ENCODE results near the gene DHRS3. TPM values are rescaled to one million over a fixed set of nuclear protein-coding genes. Genes with fewer than 3 reads are reported as not detected.

DHRS3 gene
- total RNA-seq, 1 experiment from 2014 or later: 54.5 TPM

DNA sequence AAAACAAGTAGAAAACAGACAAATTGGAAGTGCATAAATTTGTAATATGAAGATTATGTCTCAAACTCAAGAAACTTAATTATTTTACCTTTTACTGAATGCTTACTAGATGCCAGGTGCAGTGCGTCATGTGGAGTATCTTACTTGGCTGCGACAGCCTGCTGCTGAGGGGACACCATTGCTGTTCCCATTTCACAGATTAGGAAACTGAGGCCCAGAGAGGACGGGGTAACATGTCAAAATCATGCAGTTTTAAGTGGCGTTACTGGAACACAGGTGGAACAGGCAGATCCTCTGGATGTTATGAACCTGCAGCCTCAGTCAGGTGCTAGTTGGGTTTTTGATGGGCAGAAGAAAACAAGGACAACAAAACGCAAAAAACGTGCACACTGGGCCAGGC lies 7.3 kb upstream of the DHRS3 start:
- no peak overlapping the region for H3K9ac ChIP-seq (ENCODE audit: extremely low read depth, insufficient read length, low read length)
- no peak overlapping the region for H3T11ph ChIP-seq (ENCODE audit: low read length)
- TF ChIP-seq, protein P1, sequence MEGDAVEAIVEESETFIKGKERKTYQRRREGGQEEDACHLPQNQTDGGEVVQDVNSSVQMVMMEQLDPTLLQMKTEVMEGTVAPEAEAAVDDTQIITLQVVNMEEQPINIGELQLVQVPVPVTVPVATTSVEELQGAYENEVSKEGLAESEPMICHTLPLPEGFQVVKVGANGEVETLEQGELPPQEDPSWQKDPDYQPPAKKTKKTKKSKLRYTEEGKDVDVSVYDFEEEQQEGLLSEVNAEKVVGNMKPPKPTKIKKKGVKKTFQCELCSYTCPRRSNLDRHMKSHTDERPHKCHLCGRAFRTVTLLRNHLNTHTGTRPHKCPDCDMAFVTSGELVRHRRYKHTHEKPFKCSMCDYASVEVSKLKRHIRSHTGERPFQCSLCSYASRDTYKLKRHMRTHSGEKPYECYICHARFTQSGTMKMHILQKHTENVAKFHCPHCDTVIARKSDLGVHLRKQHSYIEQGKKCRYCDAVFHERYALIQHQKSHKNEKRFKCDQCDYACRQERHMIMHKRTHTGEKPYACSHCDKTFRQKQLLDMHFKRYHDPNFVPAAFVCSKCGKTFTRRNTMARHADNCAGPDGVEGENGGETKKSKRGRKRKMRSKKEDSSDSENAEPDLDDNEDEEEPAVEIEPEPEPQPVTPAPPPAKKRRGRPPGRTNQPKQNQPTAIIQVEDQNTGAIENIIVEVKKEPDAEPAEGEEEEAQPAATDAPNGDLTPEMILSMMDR (conservative IDR thresholded peaks at IDR 0.05): no peak
- H3K23me2 ChIP-seq (ENCODE audit: insufficient read length, low read depth, low read length, poor library complexity, severe bottlenecking): no peaks in the 10 kb centered on the region
- no CpG with 5 or more reads among the region's 6 CpGs for WGBS (ENCODE audit: extremely low coverage, insufficient read length, low lambda C conversion rate)
- no peak overlapping the region for H2BK20ac ChIP-seq (ENCODE audit: low read depth, low read length, poor library complexity, severe bottlenecking)
- no peaks in the 10 kb centered on the region for H4K20me1 ChIP-seq (ENCODE audit: control insufficient read depth, insufficient read depth, insufficient read length)
- no peaks in the 10 kb centered on the region for H3K36me3 Mint-ChIP-seq (ENCODE audit: insufficient read depth in 1 of 3, low read depth in 3 of 3)
- H3K14ac ChIP-seq (ENCODE audit: insufficient read depth, low read length): no peak overlapping the region
- H3K4me2 ChIP-seq (ENCODE audit: insufficient read depth, insufficient read length, low read length): no peak overlapping the region
- no peaks in the 10 kb centered on the region for H3K79me2 ChIP-seq (ENCODE audit: insufficient read depth, low read length)
- peaks cover 4% of the 10 kb centered on the region; the same call in 1 of the 2 replicates for H3K4me1 ChIP-seq (ENCODE audit: insufficient read depth, low read length)
- no peak overlapping the region for H4K91ac ChIP-seq (ENCODE audit: insufficient read length, low read depth, low read length)
- H3K56ac ChIP-seq (ENCODE audit: insufficient read length, low read depth, low read length): no peak overlapping the region
- no peak overlapping the region for H3K23ac ChIP-seq (ENCODE audit: insufficient read length, low read depth, low read length)
- H3K4me3 Mint-ChIP-seq: no peak overlapping the region
- no peak overlapping the region for H2BK15ac ChIP-seq (ENCODE audit: low read depth, low read length)
- no peaks in the 10 kb centered on the region for H3K79me1 ChIP-seq (ENCODE audit: insufficient read depth, low read depth, low read length, poor library complexity, severe bottlenecking)
- H4K5ac ChIP-seq (ENCODE audit: insufficient read length, low read depth, low read length): no peak overlapping the region
- DNase-seq: no peak
- H2BK12ac ChIP-seq (ENCODE audit: insufficient read length, low read depth, low read length): no peak overlapping the region
- H3K9me3 ChIP-seq (ENCODE audit: control insufficient read depth, low read depth, low read length): no peaks in the 10 kb centered on the region
- H2AK5ac ChIP-seq (ENCODE audit: insufficient read length, low read length): no peak overlapping the region
- H3K4ac ChIP-seq (ENCODE audit: low read depth, low read length): no peak overlapping the region
- no peak overlapping the region for H2BK120ac ChIP-seq (ENCODE audit: low read depth, low read length, poor library complexity, severe bottlenecking)
- no peak overlapping the region for H2BK5ac ChIP-seq (ENCODE audit: insufficient read length, low read length)
- H3K27me3 Mint-ChIP-seq (ENCODE audit: low read depth): no peaks in the 10 kb centered on the region; the same call in 1 of the 2 replicates
- no peak overlapping the region for H2AFZ ChIP-seq (ENCODE audit: low read length)
- H4K8ac ChIP-seq (replicated peaks; ENCODE audit: insufficient read length, low read depth, low read length): no peak overlapping the region
- no peak overlapping the region for H3K27ac ChIP-seq (ENCODE audit: insufficient read length, low read depth, low read length)
- peaks cover 59 to 72% of the 10 kb centered on the region in 2 experiments for H3K4me1 Mint-ChIP-seq
- H3K9me3 Mint-ChIP-seq: no peaks in the 10 kb centered on the region
- no peak overlapping the region for H3K27ac Mint-ChIP-seq
- no peaks in the 10 kb centered on the region for H3K27me3 ChIP-seq (ENCODE audit: insufficient read depth, low read length)
- H3K18ac ChIP-seq (ENCODE audit: insufficient read length, low read depth, low read length): no peak overlapping the region

All from H9 (cell line).